Keratinocyte (primary cell): ENCODE results near the gene FHDC1.

Experiments used
- CTCF ChIP-seq, 3 experiments: IDR thresholded peaks in 1 of 3; conservative IDR thresholded peaks in 1 of 3; optimal IDR thresholded peaks in 1 of 3; 2 replicates in 2 of 3; 3 replicates in 1 of 3; pipeline versions ENCODE3 to v1.5.1; 2011; ENCODE audit warnings: low read length in 3 of 3, mild to moderate bottlenecking in 3 of 3, moderate library complexity in 2 of 3, control low read depth in 1 of 3, inconsistent platforms in 1 of 3; ENCODE audit not compliant: insufficient read depth in 2 of 3; ENCODE audit errors: extremely low read depth in 1 of 3
- EZH2 ChIP-seq: IDR thresholded peaks from one replicate; pipeline ENCODE4 v1.6.1; 2012; ENCODE audit warnings: inconsistent platforms, mild to moderate bottlenecking, low read length, moderate library complexity

- TF ChIP-seq CTCF (optimal IDR thresholded peaks at IDR 0.05 in 1 of 3, IDR thresholded peaks at IDR 0.05 in 1 of 3, conservative IDR thresholded peaks at IDR 0.05 in 1 of 3; ENCODE audit: extremely low read depth in 1 of 3, insufficient read depth in 2 of 3, low read length in 3 of 3) (no peak), EZH2 (no peak)
These were observed 87.7 kb downstream of the FHDC1 start for GRCh38 chr4:153023692-153024394.
